ENCODE measurements around the gene NPL.

DNA sequence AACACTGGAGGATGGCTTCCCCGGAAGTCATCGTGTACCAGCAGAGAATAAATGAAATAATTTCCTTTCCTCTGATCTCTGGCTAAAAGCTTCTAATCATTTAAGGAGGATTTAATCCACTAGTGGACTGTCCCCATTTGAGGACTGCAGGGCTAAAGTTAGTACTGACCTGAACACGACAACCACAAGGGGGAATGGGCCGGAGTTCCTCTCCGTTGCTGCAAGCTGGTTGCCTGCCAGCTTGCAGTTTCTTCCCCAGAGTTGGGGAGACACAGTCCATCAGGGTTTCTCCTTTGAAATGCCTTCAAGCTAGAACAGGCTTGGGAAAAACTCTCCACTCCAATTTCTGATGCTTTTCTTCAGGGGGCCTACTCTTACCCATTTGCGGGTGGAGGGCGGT is 35.5 kb upstream of the NPL start:
- TF ChIP-seq, protein P1, sequence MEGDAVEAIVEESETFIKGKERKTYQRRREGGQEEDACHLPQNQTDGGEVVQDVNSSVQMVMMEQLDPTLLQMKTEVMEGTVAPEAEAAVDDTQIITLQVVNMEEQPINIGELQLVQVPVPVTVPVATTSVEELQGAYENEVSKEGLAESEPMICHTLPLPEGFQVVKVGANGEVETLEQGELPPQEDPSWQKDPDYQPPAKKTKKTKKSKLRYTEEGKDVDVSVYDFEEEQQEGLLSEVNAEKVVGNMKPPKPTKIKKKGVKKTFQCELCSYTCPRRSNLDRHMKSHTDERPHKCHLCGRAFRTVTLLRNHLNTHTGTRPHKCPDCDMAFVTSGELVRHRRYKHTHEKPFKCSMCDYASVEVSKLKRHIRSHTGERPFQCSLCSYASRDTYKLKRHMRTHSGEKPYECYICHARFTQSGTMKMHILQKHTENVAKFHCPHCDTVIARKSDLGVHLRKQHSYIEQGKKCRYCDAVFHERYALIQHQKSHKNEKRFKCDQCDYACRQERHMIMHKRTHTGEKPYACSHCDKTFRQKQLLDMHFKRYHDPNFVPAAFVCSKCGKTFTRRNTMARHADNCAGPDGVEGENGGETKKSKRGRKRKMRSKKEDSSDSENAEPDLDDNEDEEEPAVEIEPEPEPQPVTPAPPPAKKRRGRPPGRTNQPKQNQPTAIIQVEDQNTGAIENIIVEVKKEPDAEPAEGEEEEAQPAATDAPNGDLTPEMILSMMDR (IDR thresholded peaks at IDR 0.05): no peak
- TF ChIP-seq POLR2A (IDR thresholded peaks at IDR 0.05) (no peak), EP300 (IDR thresholded peaks at IDR 0.05) (no peak)
